Measurements from ENCODE around the gene LSS.

DNA sequence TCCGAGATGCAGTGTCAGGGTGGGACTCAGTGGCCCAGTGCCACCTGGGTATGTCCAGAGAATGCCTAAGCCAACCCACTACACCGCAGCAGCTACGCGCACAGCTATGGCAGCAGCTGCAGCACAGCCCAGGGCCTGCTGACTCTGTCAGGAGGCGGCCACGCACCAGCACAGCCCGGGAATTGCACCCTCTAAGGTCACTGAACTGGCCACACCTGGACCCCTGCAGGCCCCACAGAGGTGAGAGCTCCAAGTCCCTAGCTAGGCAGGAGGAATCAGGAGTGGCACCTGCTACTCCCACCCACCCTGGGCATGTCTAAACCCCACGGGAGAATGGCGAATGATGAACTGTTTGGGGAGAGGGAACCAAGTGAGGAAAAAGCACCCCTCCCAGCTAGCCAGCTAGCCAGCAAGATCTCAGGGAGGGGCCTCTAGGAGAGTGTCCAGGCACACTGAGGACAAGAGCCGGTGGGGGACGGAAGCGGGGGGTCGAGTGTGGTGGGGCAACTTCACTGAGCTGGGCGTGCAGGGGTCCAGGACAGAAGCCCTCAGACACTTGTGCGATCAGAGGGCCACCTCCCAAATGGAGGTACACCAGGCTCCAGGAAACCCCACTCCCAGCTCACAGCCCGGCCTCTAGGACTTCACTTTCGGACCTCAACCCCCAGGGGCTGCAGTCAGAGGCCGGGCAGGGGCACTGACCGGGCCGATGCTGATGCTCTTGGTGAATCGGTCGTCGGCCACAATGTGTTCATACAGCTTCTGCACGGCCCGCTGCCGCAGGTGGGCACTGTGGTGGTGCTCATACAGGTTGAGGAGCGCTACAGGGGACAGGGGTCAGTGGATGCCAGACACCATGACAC, 13.9 kb downstream of the LSS start:
- TF ChIP-seq, protein P1, sequence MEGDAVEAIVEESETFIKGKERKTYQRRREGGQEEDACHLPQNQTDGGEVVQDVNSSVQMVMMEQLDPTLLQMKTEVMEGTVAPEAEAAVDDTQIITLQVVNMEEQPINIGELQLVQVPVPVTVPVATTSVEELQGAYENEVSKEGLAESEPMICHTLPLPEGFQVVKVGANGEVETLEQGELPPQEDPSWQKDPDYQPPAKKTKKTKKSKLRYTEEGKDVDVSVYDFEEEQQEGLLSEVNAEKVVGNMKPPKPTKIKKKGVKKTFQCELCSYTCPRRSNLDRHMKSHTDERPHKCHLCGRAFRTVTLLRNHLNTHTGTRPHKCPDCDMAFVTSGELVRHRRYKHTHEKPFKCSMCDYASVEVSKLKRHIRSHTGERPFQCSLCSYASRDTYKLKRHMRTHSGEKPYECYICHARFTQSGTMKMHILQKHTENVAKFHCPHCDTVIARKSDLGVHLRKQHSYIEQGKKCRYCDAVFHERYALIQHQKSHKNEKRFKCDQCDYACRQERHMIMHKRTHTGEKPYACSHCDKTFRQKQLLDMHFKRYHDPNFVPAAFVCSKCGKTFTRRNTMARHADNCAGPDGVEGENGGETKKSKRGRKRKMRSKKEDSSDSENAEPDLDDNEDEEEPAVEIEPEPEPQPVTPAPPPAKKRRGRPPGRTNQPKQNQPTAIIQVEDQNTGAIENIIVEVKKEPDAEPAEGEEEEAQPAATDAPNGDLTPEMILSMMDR (IDR thresholded peaks at IDR 0.05; ENCODE audit: low read depth, low read length, missing input control): no peak
- TF ChIP-seq NR2F2 (IDR thresholded peaks at IDR 0.05) (no peak), HNF4G (IDR thresholded peaks at IDR 0.05) (no peak), MAX (IDR thresholded peaks at IDR 0.05) (no peak), YY1 (IDR thresholded peaks at IDR 0.05) (no peak), FOXA1 (IDR thresholded peaks at IDR 0.05) (no peak), TAF1 (conservative IDR thresholded peaks at IDR 0.05) (no peak), HNF4A (conservative IDR thresholded peaks at IDR 0.05) (no peak), SP1 (IDR thresholded peaks at IDR 0.05) (no peak), JUND (IDR thresholded peaks at IDR 0.05) (no peak), RAD21 (IDR thresholded peaks at IDR 0.05) (no peak), REST (IDR thresholded peaks at IDR 0.05) (no peak)
- TF ChIP-seq, protein P2, sequence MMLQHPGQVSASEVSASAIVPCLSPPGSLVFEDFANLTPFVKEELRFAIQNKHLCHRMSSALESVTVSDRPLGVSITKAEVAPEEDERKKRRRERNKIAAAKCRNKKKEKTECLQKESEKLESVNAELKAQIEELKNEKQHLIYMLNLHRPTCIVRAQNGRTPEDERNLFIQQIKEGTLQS (IDR thresholded peaks at IDR 0.05): no peak
- TF ChIP-seq, protein P3, sequence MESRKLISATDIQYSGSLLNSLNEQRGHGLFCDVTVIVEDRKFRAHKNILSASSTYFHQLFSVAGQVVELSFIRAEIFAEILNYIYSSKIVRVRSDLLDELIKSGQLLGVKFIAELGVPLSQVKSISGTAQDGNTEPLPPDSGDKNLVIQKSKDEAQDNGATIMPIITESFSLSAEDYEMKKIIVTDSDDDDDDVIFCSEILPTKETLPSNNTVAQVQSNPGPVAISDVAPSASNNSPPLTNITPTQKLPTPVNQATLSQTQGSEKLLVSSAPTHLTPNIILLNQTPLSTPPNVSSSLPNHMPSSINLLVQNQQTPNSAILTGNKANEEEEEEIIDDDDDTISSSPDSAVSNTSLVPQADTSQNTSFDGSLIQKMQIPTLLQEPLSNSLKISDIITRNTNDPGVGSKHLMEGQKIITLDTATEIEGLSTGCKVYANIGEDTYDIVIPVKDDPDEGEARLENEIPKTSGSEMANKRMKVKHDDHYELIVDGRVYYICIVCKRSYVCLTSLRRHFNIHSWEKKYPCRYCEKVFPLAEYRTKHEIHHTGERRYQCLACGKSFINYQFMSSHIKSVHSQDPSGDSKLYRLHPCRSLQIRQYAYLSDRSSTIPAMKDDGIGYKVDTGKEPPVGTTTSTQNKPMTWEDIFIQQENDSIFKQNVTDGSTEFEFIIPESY (IDR thresholded peaks at IDR 0.05): no peak
